GM06990 (cell line): ENCODE measurements around the gene MEGF6.

ENCODE experiments used
- DNase-seq: peaks from one replicate; pipeline ENCODE4 v3.0.0-alpha.2; 2011; ENCODE audit not compliant: insufficient read length; ENCODE audit errors: extremely low read depth
- H3K27me3 ChIP-seq: replicated peaks from 2 replicates; pipeline ENCODE4 v1.6.0; 2011; ENCODE audit warnings: low read length; ENCODE audit not compliant: control insufficient read depth, insufficient read depth
- H3K36me3 ChIP-seq: 2 replicates; pipeline ENCODE4 v1.5.1; 2011; ENCODE audit warnings: low read length; ENCODE audit not compliant: control insufficient read depth, insufficient read depth
- H3K4me3 ChIP-seq: replicated peaks from 2 replicates; pipeline ENCODE4 v1.5.1; 2011; ENCODE audit warnings: low read depth, mild to moderate bottlenecking, control low read depth, low read length
- CTCF ChIP-seq: IDR thresholded peaks from 2 replicates; pipeline ENCODE4 v1.5.1; 2011; ENCODE audit warnings: low read length, control low read depth, mild to moderate bottlenecking, inconsistent platforms; ENCODE audit not compliant: insufficient read depth, poor library complexity, severe bottlenecking

Gene MEGF6

GRCh38 chr1:3455670-3456448 lies 155.4 kb downstream of the MEGF6 start:
- no peak for DNase-seq
- TF ChIP-seq CTCF: no peak
- Histone ChIP-seq H3K4me3 (no peak overlapping the region), H3K27me3 (peaks cover 3% of the 10 kb centered on the region; the same call in 1 of the 2 replicates), H3K36me3 (no peaks in the 10 kb centered on the region)

GRCh38 chr1:3454811-3455618 lies 156.3 kb downstream of the MEGF6 start:
- Histone ChIP-seq H3K27me3 (peaks cover 3% of the 10 kb centered on the region; the same call in 1 of the 2 replicates), H3K4me3 (no peak overlapping the region), H3K36me3 (no peaks in the 10 kb centered on the region)
- DNase-seq: no peak
- TF ChIP-seq CTCF: no peak

DNA sequence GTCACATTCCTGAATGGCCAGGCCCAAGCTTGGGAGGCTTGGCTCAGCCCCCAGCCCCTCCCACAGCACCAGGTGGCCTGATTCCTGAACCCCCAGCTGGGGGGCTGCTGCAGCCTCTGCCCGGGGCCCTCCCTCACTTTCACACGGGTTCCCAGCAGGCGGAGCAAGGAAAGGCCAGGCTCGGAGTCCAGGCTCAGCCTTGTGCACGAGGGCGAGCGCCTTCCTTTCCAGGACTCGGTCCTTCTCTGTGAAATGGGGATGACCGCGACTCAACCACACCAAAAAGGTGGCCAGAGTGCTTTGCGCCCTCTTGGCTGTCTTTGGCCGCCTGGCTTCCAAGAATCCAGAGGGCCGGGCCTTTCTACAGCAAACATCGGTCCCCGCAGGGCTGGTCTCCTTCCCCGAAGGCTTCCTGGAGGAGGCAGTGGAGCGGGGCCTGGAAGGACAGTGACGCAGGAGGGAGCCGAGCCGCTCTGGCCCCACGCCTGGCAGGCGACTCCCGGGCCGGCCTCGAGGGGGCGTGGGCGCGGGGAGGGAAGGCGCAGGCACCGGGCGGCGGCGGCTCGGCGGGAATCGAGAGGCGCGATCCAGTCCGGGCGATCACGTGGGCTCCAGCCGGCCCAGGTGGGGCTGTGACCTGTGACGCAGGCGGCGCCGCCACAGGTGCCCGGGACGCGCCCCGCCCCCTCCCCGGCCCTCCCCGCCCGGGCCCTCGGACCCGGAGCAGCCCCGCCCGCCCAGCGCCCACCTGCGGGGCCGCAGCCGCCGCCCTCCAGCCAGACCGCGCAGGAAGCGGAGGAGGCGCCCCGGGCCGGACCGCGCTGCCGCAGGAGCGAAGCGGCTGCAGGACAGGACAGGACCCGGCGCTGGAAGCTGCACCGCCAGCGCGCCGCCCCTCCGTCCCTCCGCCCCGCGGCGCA lies 157.2 kb downstream of the MEGF6 start, which contains the start of gene ARHGEF16:
ARHGEF16 (plus strand) TSS at position 775 of the 920 bp plus-strand sequence. CDS start 8,420 bp downstream, outside the sequence.
- TF ChIP-seq CTCF: no peak
- Histone ChIP-seq H3K36me3 (no peaks in the 10 kb centered on the region), H3K27me3 (peaks cover 3% of the 10 kb centered on the region; the same call in 1 of the 2 replicates), H3K4me3 (no peak within 1 kb of the TSS)
- no peak for DNase-seq

- no peak overlapping the region for H3K4me3 ChIP-seq
- H3K36me3 ChIP-seq: no peaks in the 10 kb centered on the region
- peaks cover 3% of the 10 kb centered on the region; the same call in 1 of the 2 replicates for H3K27me3 ChIP-seq
- TF ChIP-seq CTCF: peak; percentile 93
- DNase-seq: peak; percentile 57
Measured at GRCh38 chr1:3453203-3453761, 158.0 kb downstream of the MEGF6 start.

- no peaks in the 10 kb centered on the region for H3K36me3 ChIP-seq
- TF ChIP-seq CTCF: no peak
- H3K4me3 ChIP-seq: no peak overlapping the region
- H3K27me3 ChIP-seq: peaks cover 3% of the 10 kb centered on the region; the same call in 1 of the 2 replicates
- DNase-seq: no peak
Measured at GRCh38 chr1:3452866-3453175, 158.5 kb downstream of the MEGF6 start.
